IPS DF 6.9 (cell line): Measurements from ENCODE around the gene HOXC9.

Experiments used
- DNase-seq: peaks from one replicate; pipeline ENCODE4 v3.0.0-alpha.2; 2013; ENCODE audit warnings: low read depth, low spot score
- H3K27ac ChIP-seq: one replicate; pipeline ENCODE4 v1.5.1; 2013; ENCODE audit warnings: low read length, control low read depth
- H3K27me3 ChIP-seq: 2 replicates; pipeline ENCODE4 v1.6.1; 2013; ENCODE audit warnings: mild to moderate bottlenecking, low read length; ENCODE audit not compliant: control insufficient read depth, insufficient read depth
- H3K36me3 ChIP-seq: 2 replicates; pipeline ENCODE4 v1.6.1; 2013; ENCODE audit warnings: low read length; ENCODE audit not compliant: control insufficient read depth, insufficient read depth
- H3K4me1 ChIP-seq: 2 replicates; pipeline ENCODE4 v1.6.1; 2013; ENCODE audit warnings: low read length; ENCODE audit not compliant: control insufficient read depth, insufficient read depth
- H3K4me3 ChIP-seq: 2 replicates; pipeline ENCODE4 v1.5.1; 2013; ENCODE audit warnings: mild to moderate bottlenecking, low read length
- H3K9me3 ChIP-seq: 2 replicates; pipeline ENCODE4 v1.6.1; 2013; ENCODE audit warnings: low read length, inconsistent platforms; ENCODE audit not compliant: control insufficient read depth, insufficient read depth
- WGBS: extraction: QIAGEN DNeasy Blood & Tissue Kit; methylation state at CpG from one replicate; pipeline ENCODE4 v1.1.7; 2013; ENCODE audit warnings: mixed read lengths, missing lambda C conversion rate; ENCODE audit not compliant: insufficient read length, insufficient coverage; 5-methylcytosine and 5-hydroxymethylcytosine counted together

The HOXC9 gene

GRCh38 chr12:54045868-54046521, 46.0 kb downstream of the HOXC9 start:
- WGBS = no CpG with 5 or more reads among the region's 16 CpGs
- Histone ChIP-seq H3K9me3 (no peaks in the 10 kb centered on the region), H3K36me3 (no peaks in the 10 kb centered on the region), H3K27ac (no peak overlapping the region), H3K4me1 (peaks cover 2% of the 10 kb centered on the region; the same call in 1 of the 2 replicates), H3K4me3 (no peak overlapping the region), H3K27me3 (peaks cover 96% of the 10 kb centered on the region)
- DNase-seq = no peak

- DNase-seq = no peak
- Histone ChIP-seq H3K4me1 (peaks cover 2% of the 10 kb centered on the region; the same call in 1 of the 2 replicates), H3K27me3 (peaks cover 96% of the 10 kb centered on the region)
Observed at GRCh38 chr12:54046809-54047159, 46.8 kb downstream of the HOXC9 start.

GRCh38 chr12:54047160-54047963, 47.4 kb downstream of the HOXC9 start:
- WGBS = no CpG with 5 or more reads among the region's 61 CpGs
- Histone ChIP-seq H3K4me1 (peaks cover 2% of the 10 kb centered on the region; the same call in 1 of the 2 replicates), H3K4me3 (no peak overlapping the region), H3K9me3 (no peaks in the 10 kb centered on the region), H3K27ac (no peak overlapping the region), H3K36me3 (no peaks in the 10 kb centered on the region), H3K27me3 (peaks cover 98% of the 10 kb centered on the region)
- no peak for DNase-seq

More at GRCh38 chr12:54046809-54047159, 46.8 kb downstream of the HOXC9 start:
- H3K27ac ChIP-seq = no peak overlapping the region
- H3K9me3 ChIP-seq = no peaks in the 10 kb centered on the region
- no CpG with 5 or more reads among the region's 27 CpGs for WGBS
- no peaks in the 10 kb centered on the region for H3K36me3 ChIP-seq
- H3K4me3 ChIP-seq = no peak overlapping the region

- H3K27me3 ChIP-seq = peaks cover 98% of the 10 kb centered on the region
Observed at GRCh38 chr12:54047964-54048303, 48.0 kb downstream of the HOXC9 start.

GRCh38 chr12:54048406-54049093, 48.6 kb downstream of the HOXC9 start:
- no CpG with 5 or more reads among the region's 3 CpGs for WGBS
- H3K4me1 ChIP-seq = peaks cover 5% of the 10 kb centered on the region
- DNase-seq = no peak
- H3K9me3 ChIP-seq = no peaks in the 10 kb centered on the region
- no peak overlapping the region for H3K4me3 ChIP-seq
- H3K27me3 ChIP-seq = peaks cover 98% of the 10 kb centered on the region
- H3K27ac ChIP-seq = no peak overlapping the region
- no peaks in the 10 kb centered on the region for H3K36me3 ChIP-seq

More at GRCh38 chr12:54047964-54048303, 48.0 kb downstream of the HOXC9 start:
- Histone ChIP-seq H3K4me1 (peaks cover 3% of the 10 kb centered on the region), H3K36me3 (no peaks in the 10 kb centered on the region), H3K27ac (no peak overlapping the region), H3K4me3 (no peak overlapping the region), H3K9me3 (no peaks in the 10 kb centered on the region)
- WGBS = no CpG with 5 or more reads among the region's 8 CpGs
- DNase-seq = no peak

- Histone ChIP-seq H3K27me3 (peaks cover 98% of the 10 kb centered on the region), H3K4me1 (peaks cover 5% of the 10 kb centered on the region), H3K36me3 (no peaks in the 10 kb centered on the region), H3K4me3 (no peak overlapping the region), H3K9me3 (no peaks in the 10 kb centered on the region), H3K27ac (no peak overlapping the region)
- no peak for DNase-seq
- no CpG with 5 or more reads among the region's 6 CpGs for WGBS
Observed at GRCh38 chr12:54049108-54049507, 49.1 kb downstream of the HOXC9 start.

- Histone ChIP-seq H3K9me3 (no peaks in the 10 kb centered on the region), H3K27me3 (peaks cover 98% of the 10 kb centered on the region), H3K4me1 (peaks cover 6% of the 10 kb centered on the region), H3K36me3 (no peaks in the 10 kb centered on the region), H3K4me3 (no peak overlapping the region), H3K27ac (no peak overlapping the region)
- DNase-seq = no peak
- WGBS = no CpG with 5 or more reads among the region's 2 CpGs
Observed at GRCh38 chr12:54050482-54050810, 50.5 kb downstream of the HOXC9 start.

- no CpG with 5 or more reads among the region's 12 CpGs for WGBS
- H3K4me1 ChIP-seq = peaks cover 6% of the 10 kb centered on the region
- peaks cover 98% of the 10 kb centered on the region for H3K27me3 ChIP-seq
- H3K4me3 ChIP-seq = no peak overlapping the region
- no peak for DNase-seq
- no peaks in the 10 kb centered on the region for H3K9me3 ChIP-seq
- no peaks in the 10 kb centered on the region for H3K36me3 ChIP-seq
- no peak overlapping the region for H3K27ac ChIP-seq
Observed at GRCh38 chr12:54051026-54051842, 51.3 kb downstream of the HOXC9 start.

GRCh38 chr12:54051874-54052437, 52.0 kb downstream of the HOXC9 start:
- Histone ChIP-seq H3K27ac (no peak overlapping the region), H3K4me3 (no peak overlapping the region), H3K27me3 (peaks cover 98% of the 10 kb centered on the region), H3K9me3 (no peaks in the 10 kb centered on the region), H3K36me3 (no peaks in the 10 kb centered on the region), H3K4me1 (peaks cover 4% of the 10 kb centered on the region; the same call in 1 of the 2 replicates)
- DNase-seq = no peak
- no CpG with 5 or more reads among the region's 24 CpGs for WGBS
